Caco-2 (cell line): Measurements from ENCODE around the gene SINHCAF. TPM values are rescaled to one million over a fixed set of nuclear protein-coding genes. Genes with fewer than 3 reads are reported as not detected.
"Not testable (repeated sequence)": the region's sequence is repeated elsewhere in the genome, so short reads cannot be mapped to it uniquely, and the experiment has no call there.

Source experiments
- BruUV-seq: library from RNA; stranded (reverse); fragments of 400-500 nt; replicated peaks from 2 replicates; lab custom pipeline; 2021; lab: Mats Ljungman, UMichigan
- CTCF ChIA-PET: fragments of 300-600 bp; sonication (Branson Sonifier 250); formaldehyde crosslinking; loops from one replicate; lab custom pipeline; 2022; ENCODE audit warnings: antibody characterized with exemption; lab: Charles Lee
- POLR2A ChIA-PET: fragments of 300-600 bp; sonication (Branson Sonifier 250); formaldehyde crosslinking; loops from one replicate; lab custom pipeline; 2022; ENCODE audit warnings: antibody characterized with exemption; lab: Charles Lee
- DNase-seq, 2 experiments: peaks; one replicate each; pipeline versions ENCODE4 v3.0.0 to v3.0.0-alpha.2; 2020 to 2022
- H3K27me3 ChIP-seq: replicated peaks from 2 replicates; pipeline ENCODE4 v1.6.0; 2011; ENCODE audit warnings: low read length; ENCODE audit not compliant: control insufficient read depth, insufficient read depth
- H3K36me3 ChIP-seq: 2 replicates; pipeline ENCODE4 v1.5.1; 2011; ENCODE audit warnings: low read length; ENCODE audit not compliant: control insufficient read depth, insufficient read depth
- H3K4me1 ChIP-seq: fragments of 250-450 bp; sonication (Bioruptor Pico); 2 replicates; pipeline ENCODE4 v1.5.1; 2020; ENCODE audit warnings: mild to moderate bottlenecking
- H3K4me3 ChIP-seq: 2 replicates; pipeline ENCODE4 v1.5.1; 2011; ENCODE audit warnings: low read depth, mild to moderate bottlenecking, control low read depth, low read length
- H3K9me3 ChIP-seq: fragments of 250-450 bp; sonication (Bioruptor Pico); 2 replicates; pipeline ENCODE4 v1.5.1; 2020; ENCODE audit warnings: mild to moderate bottlenecking, moderate library complexity
- H3K27ac Mint-ChIP-seq: one replicate; pipeline ENCODE4 v1.8.0; 2022; ENCODE audit warnings: mixed read lengths; ENCODE audit not compliant: unreplicated experiment
- H3K27me3 Mint-ChIP-seq: one replicate; pipeline ENCODE4 v1.8.0; 2022; ENCODE audit warnings: mixed read lengths; ENCODE audit not compliant: insufficient read depth, unreplicated experiment
- H3K36me3 Mint-ChIP-seq: one replicate; pipeline ENCODE4 v1.8.0; 2022; ENCODE audit warnings: mild to moderate bottlenecking, mixed read lengths; ENCODE audit not compliant: insufficient read depth, unreplicated experiment
- H3K4me1 Mint-ChIP-seq: one replicate; pipeline ENCODE4 v1.8.0; 2022; ENCODE audit warnings: low read depth, mixed read lengths; ENCODE audit not compliant: unreplicated experiment
- H3K4me3 Mint-ChIP-seq: one replicate; pipeline ENCODE4 v1.8.0; 2022; ENCODE audit warnings: mild to moderate bottlenecking, moderate library complexity, mixed read lengths; ENCODE audit not compliant: unreplicated experiment
- H3K9me3 Mint-ChIP-seq: one replicate; pipeline ENCODE4 v1.8.0; 2022; ENCODE audit warnings: mixed read lengths; ENCODE audit not compliant: unreplicated experiment
- intact Hi-C: fragments of 100-400 bp; cut with micrococcal nuclease; formaldehyde crosslinking; loops from one replicate; pipeline ENCODE4 v1.10.0; 2022; ENCODE audit not compliant: unreplicated experiment
- total RNA-seq: library from RNA; stranded (reverse); gene quantifications from 2 replicates; pipeline ENCODE4 v1.2.3, GENCODE V29; 2022
- TF ChIP-seq, protein P1 (sequence below), 2 experiments: fragments of 200-600 bp in 1 of 2; IDR thresholded peaks; 1 replicate in 1 of 2; 2 replicates in 1 of 2; pipeline versions ENCODE4 v1.5.1 to v1.8.0; 2011 to 2022; ENCODE audit warnings: antibody characterized with exemption in 1 of 2, control low read depth in 1 of 2, inconsistent platforms in 1 of 2, low read depth in 1 of 2, low read length in 1 of 2, mild to moderate bottlenecking in 1 of 2, moderate library complexity in 1 of 2; ENCODE audit not compliant: insufficient read depth in 1 of 2, severe bottlenecking in 1 of 2, unreplicated experiment in 1 of 2

SINHCAF gene
- total RNA-seq, 1 experiment from 2014 or later: 319 TPM

DNA sequence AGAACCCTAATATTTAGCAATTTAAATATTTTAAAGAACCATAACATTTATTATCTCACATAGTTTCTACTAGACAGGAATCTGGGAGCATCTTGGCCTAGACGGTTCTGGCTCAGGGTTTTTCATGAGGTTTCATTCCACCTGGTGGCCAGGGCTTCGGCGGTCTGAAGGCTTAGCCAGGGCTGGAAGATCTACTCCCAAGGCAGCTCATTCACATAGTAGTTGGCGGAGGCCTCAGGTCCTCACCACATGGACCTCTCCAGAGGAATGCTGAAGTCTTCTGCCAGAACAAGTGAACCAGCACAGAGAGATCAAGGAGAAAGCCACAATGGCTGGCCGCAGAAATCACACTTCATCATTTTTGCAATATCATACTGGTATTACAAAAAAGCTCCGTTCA, 68.2 kb downstream of the SINHCAF start:
- H3K4me1 ChIP-seq: no peaks in the 10 kb centered on the region
- POLR2A ChIA-PET: no interaction called here
- CTCF ChIA-PET: interaction anchor here (1.0 to 3.6 kb wide), 2 partner anchors 14 to 396 kb away, joined by 7 to 16 read pairs; no protein-coding TSS in a partner anchor

DNA sequence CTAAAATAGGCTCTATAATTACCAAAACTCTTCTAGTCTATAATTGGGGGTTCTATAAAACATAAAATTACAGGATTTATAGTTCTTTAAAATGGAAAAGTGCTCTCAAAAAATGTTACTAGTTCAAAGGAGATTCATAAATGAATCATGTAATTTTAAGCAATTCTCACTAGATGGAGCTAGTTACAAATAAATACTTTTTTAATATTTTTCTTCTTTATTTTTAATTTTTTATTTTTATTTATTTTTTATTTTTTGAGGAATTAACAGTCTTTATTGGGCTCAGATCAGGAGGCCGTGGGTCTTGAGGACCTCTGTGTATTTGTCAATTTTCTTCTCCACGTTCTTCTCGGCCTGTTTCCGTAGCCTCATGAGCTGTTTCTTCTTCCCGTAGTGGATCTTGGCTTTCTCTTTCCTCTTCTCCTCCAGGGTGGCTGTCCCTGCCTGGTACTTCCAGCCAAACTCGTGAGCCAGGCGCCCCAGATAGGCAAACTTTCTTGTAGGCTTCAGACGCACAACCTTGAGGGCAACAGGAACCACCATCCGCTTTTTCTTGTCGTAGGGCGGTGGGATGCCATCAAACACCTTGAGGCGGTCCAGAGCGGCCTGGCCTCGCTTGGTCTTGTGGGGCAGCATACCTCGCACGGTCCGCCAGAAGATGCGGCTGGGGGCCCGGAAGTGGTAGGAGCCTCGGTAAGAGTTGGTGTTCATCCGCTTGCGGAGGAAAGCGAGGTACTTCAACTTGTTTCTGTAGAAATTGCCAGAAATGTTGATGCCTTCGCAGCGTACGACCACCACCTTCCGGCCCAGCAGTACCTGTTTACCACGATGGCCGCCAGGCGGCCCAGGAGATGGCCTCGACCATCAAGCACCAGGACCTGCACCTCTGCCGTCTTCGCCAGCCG, 74.0 kb downstream of the SINHCAF start:
- H3K27me3 Mint-ChIP-seq, H3K36me3 Mint-ChIP-seq, POLR2A ChIA-PET, H3K27ac Mint-ChIP-seq, H3K4me1 Mint-ChIP-seq, DNase-seq, H3K4me1 ChIP-seq, H3K36me3 ChIP-seq, H3K9me3 ChIP-seq, H3K4me3 Mint-ChIP-seq, BruUV-seq, H3K27me3 ChIP-seq, H3K9me3 Mint-ChIP-seq, H3K4me3 ChIP-seq: not testable (repeated sequence)
- CTCF ChIA-PET: interaction anchor here (0.6 to 1.8 kb wide), 8 partner anchors 11 to 480 kb away, joined by 3 to 31 read pairs (median 4); no protein-coding TSS in a partner anchor
- TF ChIP-seq, protein P1, sequence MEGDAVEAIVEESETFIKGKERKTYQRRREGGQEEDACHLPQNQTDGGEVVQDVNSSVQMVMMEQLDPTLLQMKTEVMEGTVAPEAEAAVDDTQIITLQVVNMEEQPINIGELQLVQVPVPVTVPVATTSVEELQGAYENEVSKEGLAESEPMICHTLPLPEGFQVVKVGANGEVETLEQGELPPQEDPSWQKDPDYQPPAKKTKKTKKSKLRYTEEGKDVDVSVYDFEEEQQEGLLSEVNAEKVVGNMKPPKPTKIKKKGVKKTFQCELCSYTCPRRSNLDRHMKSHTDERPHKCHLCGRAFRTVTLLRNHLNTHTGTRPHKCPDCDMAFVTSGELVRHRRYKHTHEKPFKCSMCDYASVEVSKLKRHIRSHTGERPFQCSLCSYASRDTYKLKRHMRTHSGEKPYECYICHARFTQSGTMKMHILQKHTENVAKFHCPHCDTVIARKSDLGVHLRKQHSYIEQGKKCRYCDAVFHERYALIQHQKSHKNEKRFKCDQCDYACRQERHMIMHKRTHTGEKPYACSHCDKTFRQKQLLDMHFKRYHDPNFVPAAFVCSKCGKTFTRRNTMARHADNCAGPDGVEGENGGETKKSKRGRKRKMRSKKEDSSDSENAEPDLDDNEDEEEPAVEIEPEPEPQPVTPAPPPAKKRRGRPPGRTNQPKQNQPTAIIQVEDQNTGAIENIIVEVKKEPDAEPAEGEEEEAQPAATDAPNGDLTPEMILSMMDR (IDR thresholded peaks at IDR 0.05; ENCODE audit: insufficient read depth in 1 of 2, low read depth in 1 of 2, low read length in 1 of 2, severe bottlenecking in 1 of 2, unreplicated experiment in 1 of 2): peak in 1 of 2 experiments; percentile 44
- intact Hi-C loops: loop anchor here (1.0 to 2.0 kb wide), 3 partner anchors 20 to 385 kb away; no protein-coding TSS in a partner anchor

More for the DNA sequence above, 68.2 kb downstream of the SINHCAF start:
- Mint-ChIP-seq H3K4me3 (no peak overlapping the region), H3K27me3 (peaks cover 3% of the 10 kb centered on the region), H3K36me3 (peaks cover 6% of the 10 kb centered on the region), H3K4me1 (peaks cover 13% of the 10 kb centered on the region), H3K27ac (no peak overlapping the region), H3K9me3 (no peaks in the 10 kb centered on the region)
- intact Hi-C loops: no loop called here
- no peak for DNase-seq
- BruUV-seq: no TSS peak
- Histone ChIP-seq H3K36me3 (no peaks in the 10 kb centered on the region), H3K9me3 (no peaks in the 10 kb centered on the region), H3K27me3 (no peaks in the 10 kb centered on the region), H3K4me3 (no peak overlapping the region)
- TF ChIP-seq, protein P1 (IDR thresholded peaks at IDR 0.05; ENCODE audit: insufficient read depth in 1 of 2, low read depth in 1 of 2, low read length in 1 of 2, severe bottlenecking in 1 of 2, unreplicated experiment in 1 of 2): no peak

DNA sequence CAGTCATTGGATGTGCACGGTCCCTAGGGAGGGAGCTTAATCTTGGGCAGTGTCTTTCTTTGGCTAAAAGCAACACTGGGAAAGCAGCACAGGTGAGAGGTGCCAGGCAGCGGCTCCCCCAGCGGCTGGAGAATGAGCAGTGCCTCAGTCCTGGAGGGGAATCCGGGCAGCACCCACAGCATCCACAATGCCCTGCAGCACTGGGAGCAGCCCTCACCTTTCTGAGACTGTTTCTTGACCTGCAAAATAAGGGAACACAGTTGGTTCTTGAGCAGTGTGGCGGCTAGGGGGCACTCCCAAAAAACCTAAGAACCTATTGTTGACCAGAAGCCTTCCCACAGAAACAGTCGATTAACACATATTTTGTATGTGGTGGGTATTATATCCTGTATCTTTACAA, 75.8 kb downstream of the SINHCAF start:
- no peaks in the 10 kb centered on the region for H3K36me3 ChIP-seq
- no peak overlapping the region for H3K4me3 ChIP-seq
- no peak for DNase-seq
- no peaks in the 10 kb centered on the region for H3K27me3 ChIP-seq
- H3K4me3 Mint-ChIP-seq: no peak overlapping the region
- no peaks in the 10 kb centered on the region for H3K9me3 ChIP-seq
- no peaks in the 10 kb centered on the region for H3K4me1 Mint-ChIP-seq
- no peaks in the 10 kb centered on the region for H3K4me1 ChIP-seq
- CTCF ChIA-PET: interaction anchor here (0.6 to 1.8 kb wide), 3 partner anchors 22 to 74 kb away, joined by 4 to 31 read pairs (median 7); no protein-coding TSS in a partner anchor
- H3K36me3 Mint-ChIP-seq: no peaks in the 10 kb centered on the region
- H3K9me3 Mint-ChIP-seq: no peaks in the 10 kb centered on the region
- TF ChIP-seq, protein P1 (IDR thresholded peaks at IDR 0.05; ENCODE audit: insufficient read depth in 1 of 2, low read depth in 1 of 2, low read length in 1 of 2, severe bottlenecking in 1 of 2, unreplicated experiment in 1 of 2): peak in 1 of 2 experiments; percentile 1
- no TSS peak for BruUV-seq
- intact Hi-C loops: loop anchor here (2.0 kb wide), 2 partner anchors 153 to 387 kb away; no protein-coding TSS in a partner anchor
- no peaks in the 10 kb centered on the region for H3K27me3 Mint-ChIP-seq
- no peak overlapping the region for H3K27ac Mint-ChIP-seq
- POLR2A ChIA-PET: no interaction called here
